NCI-H1092 treated with DMSO at 0.1 percent for 48 hours (cell line): ENCODE data around the gene NR1H4.
"Not testable (repeated sequence)": the region's sequence is repeated elsewhere in the genome, so short reads cannot be mapped to it uniquely, and the experiment has no call there.

Experiments
- DNase-seq: peaks from one replicate; lab custom pipeline; 2025; lab: John Stamatoyannopoulos, UW

The NR1H4 gene

DNA sequence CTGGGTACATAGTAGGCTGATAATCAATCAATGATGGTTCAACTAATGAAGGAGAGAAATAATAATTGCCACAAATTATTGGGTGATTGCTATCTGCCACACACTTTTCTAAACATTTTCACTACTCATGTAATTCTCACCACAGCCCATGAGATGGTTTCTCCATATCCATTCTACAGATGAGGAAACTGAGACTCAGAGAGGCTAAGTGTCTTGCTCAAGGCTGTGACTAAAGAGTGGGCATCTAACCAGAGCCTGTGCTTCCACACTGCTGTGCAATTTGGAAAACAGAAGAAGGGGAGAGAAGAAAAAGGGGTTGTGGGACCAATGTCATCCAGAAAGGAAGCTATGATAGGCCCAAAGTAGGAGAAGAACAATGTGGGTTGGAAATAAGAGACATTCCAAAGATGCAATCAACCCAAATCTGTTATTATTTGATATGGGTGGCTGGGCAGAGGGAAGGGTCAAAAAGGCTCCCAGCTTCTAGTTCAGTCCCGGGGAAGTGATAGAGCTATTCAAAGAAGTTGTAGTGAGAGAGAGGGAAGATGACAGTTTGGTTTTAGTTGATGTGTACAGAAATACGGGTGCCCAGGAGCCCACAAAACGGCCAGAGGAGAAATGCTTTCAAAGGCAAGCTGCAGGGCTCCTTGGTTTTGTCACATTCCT, 483 bp upstream of the NR1H4 start:
- no peak for DNase-seq

DNA sequence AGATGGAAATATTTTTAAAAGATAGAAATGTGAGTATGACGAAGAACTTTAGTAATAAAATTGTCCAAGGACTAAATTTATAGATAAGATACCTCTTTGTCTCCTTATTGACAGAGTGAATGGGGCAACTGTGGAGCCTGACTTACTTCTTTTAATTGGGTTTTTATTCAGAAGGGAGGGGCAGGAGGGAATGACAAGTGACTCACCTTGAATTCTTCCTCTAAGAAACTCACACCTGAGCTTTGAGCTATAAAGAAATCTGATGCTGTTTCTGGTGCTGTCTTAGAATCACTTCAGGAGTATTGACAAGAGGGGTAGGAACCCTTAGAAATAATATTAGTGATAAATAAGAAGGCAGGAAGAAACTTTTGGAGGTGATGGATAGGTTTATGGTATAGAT, 951 bp downstream of the NR1H4 start:
- DNase-seq = no peak

GRCh38 chr12:100476013-100476751, 2.5 kb downstream of the NR1H4 start:
- no peak for DNase-seq

- DNase-seq = no peak
These were observed 7.4 kb downstream of the NR1H4 start for GRCh38 chr12:100481021-100481420.

- no peak for DNase-seq
These were observed 10.7 kb downstream of the NR1H4 start for GRCh38 chr12:100484183-100484886.

- no peak for DNase-seq
These were observed 11.3 kb downstream of the NR1H4 start for GRCh38 chr12:100484891-100485471.

GRCh38 chr12:100485983-100486382, 12.3 kb downstream of the NR1H4 start:
- DNase-seq = no peak

DNA sequence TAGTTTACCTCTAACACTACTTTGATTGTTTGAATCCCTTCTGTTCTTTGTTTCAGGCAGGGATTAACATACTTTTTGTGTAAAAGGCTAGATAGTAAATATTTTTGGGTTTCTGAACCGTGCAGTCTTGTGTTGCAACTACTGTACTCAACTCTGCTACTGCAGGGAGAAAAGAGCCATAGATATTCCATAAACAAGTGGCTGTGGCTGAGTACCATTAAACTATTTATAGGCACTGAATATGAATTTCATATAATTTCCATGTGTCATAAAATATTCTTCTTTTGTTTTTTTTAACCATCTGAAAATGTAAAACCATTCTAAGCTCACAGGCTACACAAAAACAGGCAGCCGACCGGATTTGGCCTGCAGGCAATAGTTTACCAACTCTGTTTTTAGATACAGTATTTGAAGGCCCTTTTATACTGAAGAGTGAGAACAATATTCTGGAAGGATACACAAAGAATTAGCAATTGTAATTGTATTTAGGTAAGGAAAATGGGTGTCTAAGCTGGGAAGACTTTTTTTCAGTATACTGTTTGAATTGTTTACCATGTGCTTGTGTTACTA, 15.7 kb downstream of the NR1H4 start:
- no peak for DNase-seq

DNA sequence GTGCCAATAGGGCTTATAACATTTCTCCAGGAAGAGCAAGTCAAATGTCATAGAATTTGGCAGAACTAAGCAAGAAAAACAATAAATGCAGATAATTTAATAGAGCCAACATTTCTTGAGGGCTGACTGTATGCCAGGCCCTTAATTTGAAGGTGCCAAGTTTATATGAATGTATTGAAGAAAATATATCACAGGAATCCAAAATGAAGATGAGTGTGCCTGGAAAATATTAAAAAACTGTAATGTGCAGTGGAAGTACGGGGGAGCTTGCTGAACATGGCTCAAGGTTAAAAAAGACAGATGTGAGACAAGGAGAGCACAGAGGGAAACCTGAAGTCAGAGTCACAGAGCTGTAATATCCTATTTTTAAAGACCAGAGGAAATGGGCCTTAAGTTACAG, 16.4 kb downstream of the NR1H4 start:
- DNase-seq = no peak

DNA sequence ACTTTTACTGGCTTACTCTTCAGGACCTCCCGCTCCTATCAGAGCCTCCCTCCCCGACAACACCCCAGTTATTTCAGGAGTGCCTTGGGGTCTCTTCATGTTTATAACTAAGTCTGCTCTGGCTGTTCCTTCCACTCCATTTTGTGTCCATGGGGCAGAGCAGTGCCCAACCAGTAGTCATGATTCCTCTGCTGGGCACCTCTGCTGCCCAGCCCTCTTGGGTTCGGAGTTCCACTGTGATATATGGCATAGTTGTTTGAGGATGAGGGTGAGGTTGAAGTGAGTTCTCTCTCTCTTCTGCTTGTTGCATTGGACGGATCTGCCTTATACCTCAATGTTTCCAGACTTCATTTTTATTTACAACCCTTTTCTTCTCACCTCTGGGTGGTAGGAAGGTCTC, 17.4 kb downstream of the NR1H4 start:
- no peak for DNase-seq

DNA sequence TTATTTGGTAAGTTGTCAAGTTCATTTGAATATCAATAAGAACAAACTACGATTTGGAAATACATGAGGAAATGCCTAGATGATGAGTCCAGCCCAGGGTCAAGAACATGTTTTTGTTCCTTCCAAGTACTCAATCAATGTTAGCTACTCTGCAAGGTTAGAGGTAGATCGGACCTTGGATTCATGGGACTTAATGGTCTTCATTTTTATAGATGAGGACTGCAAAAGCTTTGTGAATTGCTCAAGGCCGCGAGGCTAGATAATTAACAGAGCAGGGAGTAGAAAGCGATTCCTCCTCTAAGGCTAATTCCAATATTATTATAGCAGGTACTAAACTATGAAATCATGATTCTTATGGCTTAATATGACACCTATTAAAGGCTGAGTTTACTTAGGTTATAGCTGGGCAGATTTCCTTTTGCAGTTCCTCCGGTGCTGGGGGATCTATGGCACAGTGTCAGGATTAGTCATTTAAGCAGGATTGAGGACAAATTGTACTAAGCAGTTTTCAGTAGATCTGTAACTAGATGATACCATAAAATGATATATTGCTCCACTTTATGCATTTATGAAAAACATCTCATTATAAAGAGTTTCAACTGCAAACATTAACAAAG, 19.8 kb downstream of the NR1H4 start:
- DNase-seq = no peak

GRCh38 chr12:100494026-100494425, 20.4 kb downstream of the NR1H4 start:
- DNase-seq = no peak

- DNase-seq = no peak
These were observed 20.9 kb downstream of the NR1H4 start for GRCh38 chr12:100494538-100494937.

GRCh38 chr12:100497105-100497795, 23.6 kb downstream of the NR1H4 start:
- no peak for DNase-seq

- DNase-seq = no peak
These were observed 24.5 kb downstream of the NR1H4 start for GRCh38 chr12:100498141-100498540.

- DNase-seq = no peak
These were observed 25.8 kb downstream of the NR1H4 start for GRCh38 chr12:100499416-100499815.

DNA sequence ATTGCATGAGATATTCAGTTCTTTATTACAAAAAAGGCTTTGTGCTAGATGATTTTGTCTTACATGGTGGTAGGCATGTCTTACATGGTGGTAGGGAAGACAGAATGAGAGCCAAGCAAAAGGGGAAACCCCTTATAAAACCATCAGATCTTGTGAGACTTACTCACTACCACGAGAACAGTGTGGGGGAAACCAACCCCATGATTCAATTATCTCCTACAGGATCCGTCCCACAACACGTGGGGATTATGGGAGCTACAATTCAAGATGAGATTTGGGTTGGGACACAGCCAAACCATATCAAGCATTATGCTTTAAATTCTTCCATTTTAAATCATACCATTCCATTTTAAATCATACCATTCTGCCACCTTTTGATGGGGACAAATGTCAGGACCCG, 29.1 kb downstream of the NR1H4 start:
- DNase-seq = not testable (repeated sequence)

DNA sequence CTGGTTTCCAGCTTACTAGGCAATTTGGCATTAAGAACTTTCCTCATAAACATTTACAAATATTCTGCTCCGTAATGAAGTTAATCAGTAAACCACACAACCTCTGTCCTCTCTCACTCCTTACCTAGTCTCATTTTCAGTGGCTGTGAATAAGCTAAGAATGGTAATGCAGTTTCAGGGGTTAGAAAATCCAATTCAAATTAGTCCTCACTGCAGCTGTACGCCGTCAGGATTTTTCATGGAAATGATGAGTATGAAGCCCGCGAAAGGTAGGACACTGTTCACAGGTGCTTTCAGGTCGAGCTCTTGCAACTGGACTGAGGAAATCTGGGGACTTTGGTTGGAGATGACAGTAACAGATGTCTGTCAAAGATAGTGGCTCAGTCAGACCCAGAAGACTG, 29.6 kb downstream of the NR1H4 start:
- DNase-seq = no peak

DNA sequence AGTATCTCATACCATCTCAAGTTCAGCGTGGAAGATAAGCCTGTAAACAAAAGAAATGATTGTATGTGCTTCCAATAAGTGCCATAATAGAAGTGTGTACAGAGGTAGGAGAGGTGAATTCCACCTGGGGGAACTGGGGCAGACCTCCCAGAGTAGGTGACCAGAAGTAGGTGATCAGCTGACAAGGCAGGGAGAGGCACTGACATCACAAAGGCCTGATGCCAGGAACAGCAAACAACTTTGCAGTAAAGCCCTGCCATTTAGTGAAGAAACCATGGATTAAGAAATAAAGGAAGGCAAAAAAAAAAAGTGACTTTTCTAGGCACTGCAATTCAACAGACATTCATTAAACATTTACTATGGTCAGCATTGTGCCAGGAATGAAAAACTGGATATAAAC, 31.1 kb downstream of the NR1H4 start:
- DNase-seq = no peak

DNA sequence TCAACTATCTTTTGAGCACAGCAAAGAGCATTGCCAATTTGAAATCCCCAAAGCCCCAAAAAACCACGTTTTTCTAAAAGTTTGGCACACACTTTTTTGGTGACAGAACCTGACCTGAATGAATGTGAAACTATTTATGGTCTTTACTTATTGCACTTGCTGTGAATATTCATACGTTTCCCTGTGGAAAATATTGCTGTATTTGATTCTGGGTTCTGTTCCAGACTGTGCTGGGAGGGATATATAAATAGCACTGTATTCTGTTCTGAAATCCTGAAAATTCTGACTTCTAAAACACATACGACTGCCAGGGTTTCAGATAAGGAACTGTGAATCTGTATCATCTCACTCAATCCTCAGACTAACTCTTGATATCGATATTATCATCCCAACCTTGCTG, 35.1 kb downstream of the NR1H4 start:
- no peak for DNase-seq

DNA sequence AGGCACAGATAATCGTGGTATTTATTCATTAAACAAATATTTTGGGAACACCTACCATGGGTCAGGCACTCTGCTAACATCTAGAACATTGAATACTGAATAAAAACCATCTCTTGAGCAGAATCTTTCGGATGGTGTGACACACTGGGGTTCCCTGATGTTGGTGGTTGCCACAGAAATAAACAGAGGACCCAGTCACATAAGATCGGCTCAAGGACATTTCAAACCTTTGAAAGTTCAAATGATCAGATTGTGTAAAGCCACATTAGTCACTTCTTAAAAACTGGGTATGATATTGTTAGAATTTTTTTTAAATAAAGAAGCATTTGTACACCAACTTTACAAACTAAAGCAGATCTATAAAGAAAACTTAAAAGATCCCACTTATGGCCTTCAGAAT, 39.0 kb downstream of the NR1H4 start:
- DNase-seq = no peak
